MM.1S (cell line): ENCODE data around the gene SPTBN1.

ENCODE experiments used
- DNase-seq: peaks from one replicate; pipeline ENCODE4 v3.0.0-alpha.2; 2015
- H2AFZ ChIP-seq: fragments of 300-600 bp; sonication (generic); 2 replicates; pipeline ENCODE4 v1.6.0; 2016; ENCODE audit warnings: antibody characterized with exemption, low read length
- H3F3A ChIP-seq: fragments of 300-600 bp; sonication (generic); 2 replicates; pipeline ENCODE4 v1.6.1; 2016; ENCODE audit warnings: mild to moderate bottlenecking, antibody characterized with exemption, low read length, moderate library complexity, mixed read lengths; ENCODE audit not compliant: insufficient read depth
- H3K27ac ChIP-seq: fragments of 300-600 bp; sonication (generic); 2 replicates; pipeline ENCODE4 v1.5.1; 2016; ENCODE audit warnings: mild to moderate bottlenecking, low read length
- H3K27me3 ChIP-seq: fragments of 300-600 bp; sonication (generic); replicated peaks from 2 replicates; pipeline ENCODE4 v1.6.0; 2016; ENCODE audit warnings: low read length; ENCODE audit not compliant: insufficient read depth
- H3K36me3 ChIP-seq: fragments of 300-600 bp; sonication (generic); replicated peaks from 2 replicates; pipeline ENCODE4 v1.6.1; 2016; ENCODE audit warnings: mild to moderate bottlenecking, low read length, mixed read lengths; ENCODE audit not compliant: insufficient read depth
- H3K4me1 ChIP-seq: fragments of 300-600 bp; sonication (generic); 2 replicates; pipeline ENCODE4 v1.6.1; 2016; ENCODE audit warnings: low read length, mixed read lengths
- H3K4me2 ChIP-seq: fragments of 300-600 bp; sonication (generic); 2 replicates; pipeline ENCODE4 v1.6.0; 2016; ENCODE audit warnings: low read depth, low read length
- H3K4me3 ChIP-seq: fragments of 300-600 bp; sonication (generic); 2 replicates; pipeline ENCODE4 v1.5.1; 2016; ENCODE audit warnings: low read length, mixed read lengths
- H3K79me2 ChIP-seq: fragments of 300-600 bp; sonication (generic); 2 replicates; pipeline ENCODE4 v1.6.1; 2016; ENCODE audit warnings: mixed run types, low read length, mixed read lengths
- H3K9ac ChIP-seq: fragments of 300-600 bp; sonication (generic); 2 replicates; pipeline ENCODE4 v1.6.1; 2016; ENCODE audit warnings: low read length, mixed read lengths
- H3K9me2 ChIP-seq: fragments of 300-600 bp; sonication (generic); replicated peaks from 2 replicates; pipeline ENCODE4 v1.6.1; 2016; ENCODE audit warnings: mild to moderate bottlenecking, low read length, mixed read lengths; ENCODE audit not compliant: insufficient read depth
- H3K9me3 ChIP-seq: fragments of 300-600 bp; sonication (generic); replicated peaks from 2 replicates; pipeline ENCODE4 v1.6.1; 2016; ENCODE audit warnings: mild to moderate bottlenecking, low read length, mixed read lengths; ENCODE audit not compliant: insufficient read depth
- H4K20me1 ChIP-seq: fragments of 300-600 bp; sonication (generic); 2 replicates; pipeline ENCODE4 v1.6.1; 2016; ENCODE audit warnings: mild to moderate bottlenecking, low read length, moderate library complexity, mixed read lengths; ENCODE audit not compliant: insufficient read depth
- CTCF ChIP-seq: fragments of 300-600 bp; sonication (generic); IDR thresholded peaks from 2 replicates; pipeline ENCODE4 v1.5.1; 2016; ENCODE audit warnings: antibody characterized with exemption, low read length, mixed read lengths
- EZH2 ChIP-seq: fragments of 300-600 bp; sonication (generic); optimal IDR thresholded peaks from 2 replicates; pipeline ENCODE3; 2017; ENCODE audit warnings: low read depth, mild to moderate bottlenecking, antibody characterized with exemption, low read length, mixed read lengths
- EZH2phosphoT487 ChIP-seq: fragments of 300-600 bp; sonication (generic); IDR thresholded peaks from 2 replicates; pipeline ENCODE4 v1.6.1; 2018; ENCODE audit warnings: antibody characterized with exemption, low read length

The SPTBN1 gene

GRCh38 chr2:54429811-54430551 is 26.1 kb upstream of the SPTBN1 start:
- no peaks in the 10 kb centered on the region for H3K27me3 ChIP-seq
- no peaks in the 10 kb centered on the region for H3K9me2 ChIP-seq
- DNase-seq, result no peak
- no peaks in the 10 kb centered on the region for H3K4me1 ChIP-seq
- H3K4me2 ChIP-seq, result no peak overlapping the region
- no peak for TF ChIP-seq CTCF
- no peak for TF ChIP-seq EZH2
- no peak for TF ChIP-seq EZH2phosphoT487
- H3K36me3 ChIP-seq, result no peaks in the 10 kb centered on the region
- H3F3A ChIP-seq, result no peaks in the 10 kb centered on the region
- H3K4me3 ChIP-seq, result no peak overlapping the region
- no peaks in the 10 kb centered on the region for H3K79me2 ChIP-seq
- H3K9me3 ChIP-seq, result no peaks in the 10 kb centered on the region
- H4K20me1 ChIP-seq, result no peaks in the 10 kb centered on the region
- no peak overlapping the region for H3K9ac ChIP-seq
- no peak overlapping the region for H3K27ac ChIP-seq
- H2AFZ ChIP-seq, result no peak overlapping the region

- no peak overlapping the region for H3K9ac ChIP-seq
- no peaks in the 10 kb centered on the region for H3K36me3 ChIP-seq
- H3K27me3 ChIP-seq, result no peaks in the 10 kb centered on the region
- H3K4me1 ChIP-seq, result no peaks in the 10 kb centered on the region
- no peaks in the 10 kb centered on the region for H4K20me1 ChIP-seq
- no peak for DNase-seq
- no peak overlapping the region for H3K4me3 ChIP-seq
- no peaks in the 10 kb centered on the region for H3K9me2 ChIP-seq
- no peaks in the 10 kb centered on the region for H3F3A ChIP-seq
- no peaks in the 10 kb centered on the region for H3K9me3 ChIP-seq
- no peak for TF ChIP-seq EZH2phosphoT487
- TF ChIP-seq EZH2, result no peak
- no peak for TF ChIP-seq CTCF
- H3K27ac ChIP-seq, result no peak overlapping the region
- H2AFZ ChIP-seq, result no peak overlapping the region
- H3K4me2 ChIP-seq, result no peak overlapping the region
- H3K79me2 ChIP-seq, result no peaks in the 10 kb centered on the region
These were observed 25.5 kb upstream of the SPTBN1 start for GRCh38 chr2:54430649-54431048.

GRCh38 chr2:54432251-54433015 is 23.7 kb upstream of the SPTBN1 start:
- Histone ChIP-seq H4K20me1 (no peaks in the 10 kb centered on the region), H3K36me3 (no peaks in the 10 kb centered on the region), H3K4me1 (no peaks in the 10 kb centered on the region), H3K27me3 (no peaks in the 10 kb centered on the region), H2AFZ (no peak overlapping the region), H3K9me2 (no peaks in the 10 kb centered on the region), H3K4me3 (no peak overlapping the region), H3K4me2 (no peak overlapping the region), H3K9ac (no peak overlapping the region), H3F3A (no peaks in the 10 kb centered on the region), H3K9me3 (no peaks in the 10 kb centered on the region), H3K79me2 (no peaks in the 10 kb centered on the region), H3K27ac (no peak overlapping the region)
- DNase-seq, result no peak
- no peak for TF ChIP-seq EZH2phosphoT487
- TF ChIP-seq EZH2, result no peak
- TF ChIP-seq CTCF, result no peak
